ENCODE data around the gene NTF3.

The NTF3 gene

GRCh38 chr12:5456906-5457305 is 25.0 kb downstream of the NTF3 start:
- no peak for DNase-seq (ENCODE audit: low read depth, low spot score)

- DNase-seq (ENCODE audit: low read depth, low spot score), result no peak
Measured at GRCh38 chr12:5458229-5459050, 26.5 kb downstream of the NTF3 start.

GRCh38 chr12:5459051-5459782 is 27.3 kb downstream of the NTF3 start:
- DNase-seq (ENCODE audit: low read depth, low spot score), result no peak

- no peak for DNase-seq (ENCODE audit: low read depth, low spot score)
Measured at GRCh38 chr12:5460817-5461216, 28.9 kb downstream of the NTF3 start.

- no peak for DNase-seq (ENCODE audit: low read depth, low spot score)
Measured at GRCh38 chr12:5461966-5462365, 30.1 kb downstream of the NTF3 start.

GRCh38 chr12:5464096-5464495 is 32.2 kb downstream of the NTF3 start:
- no peak for DNase-seq (ENCODE audit: low read depth, low spot score)

GRCh38 chr12:5465384-5465783 is 33.5 kb downstream of the NTF3 start:
- DNase-seq (ENCODE audit: low read depth, low spot score), result no peak

- DNase-seq (ENCODE audit: low read depth, low spot score), result no peak
Measured at GRCh38 chr12:5466521-5466960, 34.6 kb downstream of the NTF3 start.

GRCh38 chr12:5467931-5468330 is 36.0 kb downstream of the NTF3 start:
- DNase-seq (ENCODE audit: low read depth, low spot score), result no peak

- no peak for DNase-seq (ENCODE audit: low read depth, low spot score)
Measured at GRCh38 chr12:5470221-5470620, 38.3 kb downstream of the NTF3 start.

GRCh38 chr12:5470703-5471102 is 38.8 kb downstream of the NTF3 start:
- DNase-seq (ENCODE audit: low read depth, low spot score), result no peak

- DNase-seq (ENCODE audit: low read depth, low spot score), result no peak
Measured at GRCh38 chr12:5473076-5473782, 41.3 kb downstream of the NTF3 start.

- DNase-seq (ENCODE audit: low read depth, low spot score), result no peak
Measured at GRCh38 chr12:5473783-5474116, 41.8 kb downstream of the NTF3 start.

- DNase-seq (ENCODE audit: low read depth, low spot score), result no peak
Measured at GRCh38 chr12:5476356-5476755, 44.4 kb downstream of the NTF3 start.

- no peak for DNase-seq (ENCODE audit: low read depth, low spot score)
Measured at GRCh38 chr12:5478081-5478706, 46.3 kb downstream of the NTF3 start.

- DNase-seq (ENCODE audit: low read depth, low spot score), result no peak
Measured at GRCh38 chr12:5479761-5480160, 47.9 kb downstream of the NTF3 start.

GRCh38 chr12:5480218-5480937 is 48.5 kb downstream of the NTF3 start:
- no peak for DNase-seq (ENCODE audit: low read depth, low spot score)

- no peak for DNase-seq (ENCODE audit: low read depth, low spot score)
Measured at GRCh38 chr12:5480938-5481303, 49.0 kb downstream of the NTF3 start.

GRCh38 chr12:5481645-5482044 is 49.7 kb downstream of the NTF3 start:
- DNase-seq (ENCODE audit: low read depth, low spot score), result no peak

GRCh38 chr12:5484426-5484825 is 52.5 kb downstream of the NTF3 start:
- no peak for DNase-seq (ENCODE audit: low read depth, low spot score)

GRCh38 chr12:5485454-5485853 is 53.5 kb downstream of the NTF3 start:
- DNase-seq (ENCODE audit: low read depth, low spot score), result no peak
